Measurements from ENCODE around the gene CACYBP.

GRCh38 chr1:174968750-174969244, 30.9 kb upstream of the CACYBP start:
- TF ChIP-seq EZH2 (IDR thresholded peaks at IDR 0.05) (no peak), POLR2AphosphoS5 (IDR thresholded peaks at IDR 0.05; ENCODE audit: borderline replicate concordance, low read depth, low read length) (no peak), FOXP2 (optimal IDR thresholded peaks at IDR 0.05; ENCODE audit: control extremely low read depth, extremely low read length, insufficient read depth) (no peak)
